GM21723 (cell line): ENCODE measurements around the gene NSRP1.
"Not testable (repeated sequence)": the region's sequence is repeated elsewhere in the genome, so short reads cannot be mapped to it uniquely, and the experiment has no call there.

Experiments
- ATAC-seq: cut with Tn5 transposase; IDR thresholded peaks from one replicate; pipeline ENCODE4 v1.9.1; 2021; ENCODE audit warnings: mild to moderate bottlenecking, moderate library complexity; ENCODE audit not compliant: unreplicated experiment

Gene NSRP1

DNA sequence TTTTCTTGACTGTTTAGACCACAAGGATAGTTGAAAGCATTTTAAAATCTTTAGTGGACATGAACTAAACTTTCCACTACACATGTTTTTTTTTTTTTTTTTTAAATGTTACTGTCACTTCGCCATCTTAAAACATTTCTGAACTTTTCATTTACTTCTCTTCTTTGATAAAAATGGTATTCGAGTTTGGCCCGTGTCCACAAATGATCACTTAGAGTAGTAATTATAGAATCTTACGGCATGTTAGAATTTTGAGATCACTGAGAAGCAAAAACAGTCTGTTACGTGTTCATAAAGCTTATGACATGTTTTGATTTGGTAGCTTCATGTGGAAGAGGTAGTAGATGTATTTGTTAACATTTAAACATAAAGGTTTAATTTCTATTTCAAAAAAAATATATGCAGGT lies 1.1 kb downstream of the NSRP1 start:
- ATAC-seq: no peak

DNA sequence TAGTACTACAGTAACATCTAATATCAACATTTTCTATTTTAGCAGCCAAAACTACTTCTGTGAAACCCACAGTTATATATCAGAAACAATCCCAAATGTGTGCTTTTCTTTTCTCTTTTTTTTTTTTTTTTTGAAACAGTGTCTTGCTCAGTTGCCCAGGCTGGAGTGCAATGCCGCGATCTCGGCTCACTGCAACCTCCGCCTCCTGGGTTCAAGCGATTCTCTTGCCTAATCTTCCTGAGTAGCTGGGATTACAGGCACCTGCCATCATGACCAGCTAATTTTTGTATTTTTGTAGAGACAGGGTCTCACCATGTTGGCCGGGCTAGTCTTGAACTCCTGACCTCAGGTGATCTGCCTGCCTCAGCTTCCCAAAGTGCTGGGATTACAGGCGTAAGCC lies 2.0 kb downstream of the NSRP1 start:
- ATAC-seq: not testable (repeated sequence)

DNA sequence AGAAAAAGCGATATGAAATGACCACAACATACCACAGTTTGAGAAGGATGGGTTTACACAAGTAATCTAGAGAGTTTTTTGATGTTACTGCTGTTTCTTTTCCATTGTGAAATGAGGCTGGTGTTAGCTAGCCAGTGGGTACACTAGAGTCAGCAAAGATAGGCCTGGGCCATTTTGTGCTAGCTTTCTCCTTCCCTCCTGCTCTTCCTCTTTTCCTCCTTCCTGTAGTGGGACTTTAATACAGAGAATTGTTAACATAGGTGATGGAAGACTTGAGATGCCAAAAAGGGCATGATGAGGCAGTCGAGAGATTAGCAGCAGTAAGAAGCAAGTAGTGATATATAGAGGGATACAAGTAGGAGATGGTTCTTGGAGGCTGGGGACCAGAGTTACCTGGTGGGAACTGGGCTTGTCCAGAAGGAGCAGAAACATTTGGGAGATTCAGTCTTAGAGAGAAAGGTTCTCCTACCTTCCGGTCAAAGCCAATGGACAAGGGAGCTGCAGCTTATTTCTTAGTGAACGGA lies 7.7 kb downstream of the NSRP1 start:
- ATAC-seq: no peak

DNA sequence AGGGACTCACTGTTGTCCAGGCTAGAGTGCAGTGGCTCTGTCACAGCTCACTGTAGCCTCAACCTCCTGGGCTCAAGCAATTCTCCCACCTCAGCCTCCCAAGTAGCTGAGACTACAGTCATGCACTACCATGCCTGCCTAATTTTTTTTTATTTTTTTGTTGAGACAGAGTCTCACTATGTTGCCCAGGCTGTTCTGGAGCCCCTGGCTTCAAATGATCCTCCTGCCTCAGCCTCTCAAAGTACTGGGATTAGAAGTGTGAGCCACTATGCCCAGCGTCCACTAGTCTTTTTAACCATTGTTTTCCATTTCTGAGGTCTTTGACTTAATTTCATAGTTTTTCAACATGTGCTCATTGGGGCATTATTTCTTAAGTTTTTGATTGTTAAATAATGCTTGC lies 13.5 kb downstream of the NSRP1 start:
- no peak for ATAC-seq

DNA sequence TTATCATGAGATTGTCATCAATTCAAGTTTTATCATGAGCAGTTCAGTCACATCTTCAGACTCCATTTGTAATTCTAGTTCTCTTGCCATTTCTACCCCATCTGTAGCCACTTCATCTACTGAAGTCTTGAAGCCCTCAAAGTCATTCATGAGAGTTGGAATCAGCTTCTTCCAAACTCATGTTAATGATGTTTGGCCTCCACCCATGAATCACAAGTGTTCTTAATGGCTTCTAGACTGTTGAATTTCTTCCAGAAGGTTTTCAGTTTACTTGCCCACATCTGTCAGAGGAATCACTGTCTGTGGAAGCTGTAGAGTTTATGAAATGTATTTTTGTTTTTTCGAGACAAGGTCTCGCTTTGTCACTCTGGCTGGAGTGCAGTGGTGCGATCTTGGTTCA lies 16.0 kb downstream of the NSRP1 start:
- no peak for ATAC-seq

DNA sequence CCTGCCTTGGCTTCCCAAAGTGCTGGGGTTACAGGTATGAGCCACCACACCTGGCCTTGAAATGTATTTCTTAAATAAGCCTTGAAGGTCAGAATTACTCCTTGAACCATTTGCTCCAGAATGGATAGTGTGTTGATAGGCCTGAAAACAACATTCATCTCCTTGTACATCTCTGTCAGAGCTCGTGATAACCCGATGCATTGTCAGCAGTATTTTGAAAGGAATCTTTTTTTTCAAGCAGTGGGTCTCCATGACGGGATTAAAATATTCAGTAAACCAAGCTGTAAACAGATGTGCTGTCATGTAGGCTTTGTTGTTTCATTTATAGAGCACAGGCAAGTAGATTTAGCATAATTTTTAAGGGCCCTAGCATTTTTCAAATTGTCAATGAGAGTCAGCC lies 16.6 kb downstream of the NSRP1 start:
- no peak for ATAC-seq

DNA sequence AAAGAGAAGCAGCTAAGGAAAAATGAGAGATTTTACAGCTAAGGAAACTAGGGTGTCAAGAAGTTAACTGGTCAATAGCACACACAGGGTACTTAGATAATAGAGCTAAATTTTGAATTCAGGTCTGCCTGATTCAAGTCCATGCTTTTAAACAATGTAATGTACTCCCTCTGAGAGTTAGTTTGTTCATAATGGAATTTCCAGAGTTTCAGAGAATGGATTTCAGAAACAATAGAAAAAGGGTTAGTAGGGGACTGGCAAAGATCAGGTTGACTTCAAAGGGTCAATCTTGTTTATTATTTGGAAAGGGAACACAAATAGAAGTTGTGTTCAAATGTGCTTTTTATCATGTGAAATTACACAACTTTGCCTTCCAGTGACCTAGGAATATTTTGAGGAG lies 17.9 kb downstream of the NSRP1 start:
- no peak for ATAC-seq

DNA sequence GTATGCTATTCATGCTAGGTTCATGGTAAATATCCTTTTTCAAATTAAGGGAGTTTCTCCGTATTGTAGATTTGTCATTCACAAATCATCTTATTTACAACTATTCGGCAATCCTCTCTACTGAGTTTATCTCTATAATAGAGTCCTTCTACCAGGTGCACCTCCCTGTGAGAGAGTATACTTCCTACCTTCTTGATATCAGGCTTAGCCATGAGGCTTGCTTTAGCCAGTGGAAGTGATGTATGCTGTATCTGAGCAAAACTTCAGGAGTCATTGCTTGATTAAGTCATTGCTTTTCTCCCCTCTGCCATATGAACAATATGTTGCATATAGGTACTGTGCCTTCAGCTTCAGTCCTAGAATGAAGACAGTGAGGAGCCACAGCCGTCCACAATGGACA lies 20.5 kb downstream of the NSRP1 start:
- no peak for ATAC-seq

DNA sequence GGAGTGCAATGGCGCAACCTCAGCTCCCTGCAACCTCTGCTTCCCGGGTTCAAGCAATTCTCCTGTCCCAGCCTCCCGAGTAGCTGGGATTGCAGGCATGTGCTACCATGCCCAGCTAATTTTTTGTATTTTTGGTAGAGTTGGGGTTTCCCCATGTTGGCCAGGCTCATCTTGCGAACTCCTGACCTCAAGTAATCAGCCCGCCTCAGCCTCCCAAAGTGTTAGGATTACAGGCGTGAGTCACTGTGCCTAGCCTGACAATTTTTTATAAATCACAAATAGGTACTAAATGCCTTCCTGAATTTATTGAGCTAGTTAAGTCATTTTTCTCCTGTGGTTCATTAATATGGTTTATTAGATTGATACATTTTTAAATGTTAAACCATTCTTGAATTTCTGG lies 31.2 kb downstream of the NSRP1 start:
- ATAC-seq: not testable (repeated sequence)

DNA sequence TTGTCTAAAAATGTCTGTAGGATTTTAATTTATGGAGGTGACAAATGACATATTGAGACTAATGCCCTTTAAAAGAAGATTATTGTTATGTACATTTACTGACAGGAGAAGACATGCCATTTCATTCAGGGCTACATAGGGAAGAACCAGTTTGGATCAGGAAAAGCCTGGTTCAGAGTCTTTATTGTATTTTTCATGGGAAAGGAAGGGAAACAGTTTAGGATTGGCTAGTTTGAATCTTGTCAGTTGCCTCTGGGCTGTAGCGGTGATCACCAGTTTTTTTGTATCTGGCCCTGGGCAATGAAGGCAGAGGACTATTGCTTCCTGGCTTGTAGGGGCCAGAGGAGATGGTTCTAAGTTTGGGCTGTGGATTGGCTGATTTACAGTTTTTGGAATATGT lies 31.8 kb downstream of the NSRP1 start:
- no peak for ATAC-seq

DNA sequence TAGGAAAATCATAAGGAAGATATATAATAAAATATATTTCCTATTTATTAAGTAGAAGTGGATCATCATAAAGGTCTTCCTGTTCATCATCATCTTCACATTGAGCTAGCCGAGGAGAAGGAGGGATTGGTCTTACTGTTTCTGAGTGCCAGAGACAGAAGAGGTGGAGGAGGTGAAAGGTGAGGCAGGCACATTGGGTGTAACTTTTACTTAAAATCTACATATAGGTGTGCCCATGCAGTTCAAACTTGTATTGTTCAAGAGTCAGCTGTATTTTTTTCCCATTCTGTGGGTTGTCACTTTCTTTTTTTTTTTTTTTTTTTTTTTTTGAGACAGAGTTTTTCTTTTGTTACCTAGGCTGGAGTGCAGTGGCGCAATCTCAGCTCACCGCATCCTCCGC lies 34.9 kb downstream of the NSRP1 start:
- ATAC-seq: no peak

DNA sequence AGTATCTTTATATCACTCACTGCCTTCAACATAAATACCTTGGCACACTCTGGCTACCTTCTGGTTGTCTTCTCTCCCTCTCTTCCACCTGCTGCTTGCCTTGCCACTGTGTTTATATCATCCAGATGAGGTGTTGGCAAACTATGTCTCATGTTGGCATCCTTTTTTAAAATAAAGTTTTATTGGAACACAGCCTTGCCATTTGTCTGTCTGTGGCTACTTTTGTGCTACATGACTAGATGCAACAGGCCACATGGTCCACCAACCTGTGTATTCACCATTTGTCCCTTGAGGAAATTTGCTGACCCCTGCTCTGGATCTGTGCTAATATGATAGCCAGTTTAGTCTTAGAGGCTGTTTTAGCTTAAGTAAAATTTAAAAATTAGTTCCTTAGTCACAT lies 36.8 kb downstream of the NSRP1 start:
- ATAC-seq: no peak

DNA sequence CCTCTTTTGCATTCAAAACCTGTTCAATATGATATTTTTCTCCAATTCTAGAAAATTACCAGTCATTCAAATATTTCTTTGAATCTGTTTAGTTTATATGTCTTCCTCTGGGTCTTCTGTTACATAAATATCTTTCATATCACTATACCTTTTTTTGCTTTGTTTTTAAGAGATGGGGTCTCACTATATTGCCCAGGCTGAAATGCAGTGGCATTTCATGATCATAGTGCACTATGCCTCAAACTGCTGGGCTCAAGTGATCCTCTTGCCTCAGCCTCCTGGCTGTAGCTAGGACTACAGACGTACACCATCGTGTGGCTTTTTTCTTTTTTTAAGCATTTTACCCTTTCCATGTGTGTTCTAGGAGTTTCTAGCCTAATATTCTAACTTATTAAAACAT lies 38.8 kb downstream of the NSRP1 start:
- ATAC-seq: no peak

DNA sequence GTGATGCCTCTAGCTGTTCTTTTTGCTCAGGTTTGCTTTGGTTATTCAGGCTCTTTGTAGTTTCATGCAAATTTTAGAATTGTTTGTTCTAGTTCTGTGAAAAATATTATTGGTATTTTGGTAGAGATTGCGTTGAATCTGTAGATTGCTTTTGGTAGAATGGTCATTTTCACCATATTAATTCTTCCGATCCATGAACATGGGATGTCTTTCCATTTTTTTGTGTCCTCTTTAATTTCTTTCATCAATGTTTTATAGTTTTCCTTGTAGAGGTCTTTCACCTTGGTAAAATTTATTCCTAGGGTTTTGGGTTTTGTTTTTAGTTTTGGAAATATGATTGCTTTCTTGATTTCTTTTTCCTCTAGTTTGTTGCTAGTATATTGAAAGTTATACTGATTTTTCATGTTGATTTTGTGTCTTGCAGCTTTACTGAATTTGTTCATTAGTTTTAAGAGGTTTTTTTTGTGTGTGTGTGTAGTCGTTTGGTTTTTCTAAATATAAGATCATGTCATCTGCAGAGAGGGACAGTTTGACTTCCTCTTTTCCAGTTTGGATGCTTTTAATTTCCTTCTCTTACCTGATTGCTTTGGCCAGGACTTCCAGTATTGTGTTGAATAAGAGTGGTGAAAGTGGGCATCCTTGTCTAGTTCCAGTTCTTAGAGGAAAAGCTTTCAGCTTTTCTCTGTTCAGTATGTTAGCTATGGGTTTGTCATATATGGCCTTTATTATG lies 42.4 kb downstream of the NSRP1 start:
- no peak for ATAC-seq

DNA sequence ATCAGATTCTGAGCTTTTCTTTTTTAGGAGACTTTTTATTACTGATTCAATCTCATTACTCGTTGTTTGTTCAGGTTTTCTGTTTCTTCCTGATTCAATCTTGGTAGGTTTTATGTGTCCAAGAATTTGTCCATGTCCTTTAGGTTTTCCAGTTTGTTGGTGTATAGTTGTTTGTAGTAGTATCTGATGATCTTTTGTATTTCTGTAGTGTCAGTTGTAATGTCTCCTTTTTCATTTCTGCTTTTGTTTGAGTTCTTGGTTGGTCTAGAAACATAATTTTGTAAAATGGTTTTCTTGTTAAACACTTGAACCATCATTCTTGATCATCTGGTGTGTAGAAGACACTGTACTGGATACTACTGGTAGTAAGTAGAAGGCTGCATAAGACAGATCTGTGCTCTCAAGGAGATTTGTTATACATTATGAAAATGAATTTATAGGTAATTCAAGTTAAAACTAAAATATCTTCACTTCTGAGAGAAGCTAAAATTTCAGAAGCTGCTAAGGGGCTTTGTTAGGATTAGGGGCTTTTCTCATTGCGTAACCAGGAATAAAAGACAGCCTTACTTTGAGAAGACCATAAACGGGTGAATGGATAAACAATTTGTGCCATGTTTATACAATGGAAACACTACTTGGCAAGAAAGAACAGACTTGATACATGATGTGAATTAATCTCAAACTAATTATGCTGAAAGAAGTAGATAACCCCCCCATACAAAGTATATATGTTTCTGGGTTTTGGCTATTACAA lies 44.0 kb downstream of the NSRP1 start:
- no peak for ATAC-seq

DNA sequence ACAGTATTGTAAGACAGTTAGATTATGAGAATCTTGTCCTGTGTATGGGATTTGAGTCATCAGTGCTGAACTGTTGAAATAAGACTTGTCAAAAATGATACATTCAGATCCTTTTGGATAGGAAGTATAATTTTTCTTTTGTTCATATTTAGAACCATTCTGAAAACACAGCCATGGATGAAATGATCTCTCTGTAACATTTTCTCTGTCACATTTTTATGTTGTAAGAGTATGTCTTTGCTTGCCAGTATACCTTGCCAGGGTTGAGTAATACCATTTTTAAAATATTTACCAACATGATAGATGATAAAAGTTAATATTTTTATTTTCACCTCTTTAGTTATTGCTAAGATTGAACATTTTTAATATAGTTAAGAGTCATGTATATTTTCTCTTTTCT lies 45.0 kb downstream of the NSRP1 start:
- ATAC-seq: no peak

DNA sequence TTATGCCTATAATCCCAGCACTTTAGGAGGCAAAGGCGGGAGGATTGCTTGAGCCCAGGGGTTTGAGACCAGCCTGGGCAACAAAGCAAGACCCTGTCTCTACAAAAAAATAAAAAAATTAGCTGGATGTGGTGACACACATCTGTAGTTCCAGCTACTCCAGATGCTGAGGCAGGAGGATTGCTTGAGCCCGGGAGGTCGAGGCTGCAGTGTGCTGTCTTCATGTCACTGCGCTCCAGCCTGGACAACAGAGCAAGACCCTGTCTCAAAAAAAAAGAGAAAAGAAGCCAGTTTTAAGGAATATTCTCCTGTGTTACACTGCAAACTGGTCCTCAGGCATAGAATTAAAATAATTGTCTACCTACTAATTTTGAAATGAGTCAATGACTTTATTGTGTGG lies 47.9 kb downstream of the NSRP1 start:
- ATAC-seq: no peak

DNA sequence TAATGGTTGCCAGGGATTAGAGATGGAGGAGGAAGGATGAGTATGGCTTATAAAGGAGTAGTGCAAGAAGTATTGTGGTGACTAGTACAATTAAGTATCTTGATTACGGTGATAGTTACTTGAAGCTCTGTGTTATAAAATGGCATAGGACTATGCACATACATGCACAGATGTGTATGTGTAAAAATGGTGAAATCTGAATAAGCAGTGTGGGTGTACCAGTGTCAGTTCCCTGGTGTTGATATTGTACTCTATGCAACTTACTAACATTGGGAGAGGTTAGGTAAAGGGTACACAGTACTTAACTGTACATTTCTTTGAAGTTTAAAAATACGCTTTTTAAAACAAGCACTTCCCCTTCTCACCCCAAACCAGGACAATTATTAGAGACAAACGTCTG lies 48.5 kb downstream of the NSRP1 start:
- no peak for ATAC-seq

DNA sequence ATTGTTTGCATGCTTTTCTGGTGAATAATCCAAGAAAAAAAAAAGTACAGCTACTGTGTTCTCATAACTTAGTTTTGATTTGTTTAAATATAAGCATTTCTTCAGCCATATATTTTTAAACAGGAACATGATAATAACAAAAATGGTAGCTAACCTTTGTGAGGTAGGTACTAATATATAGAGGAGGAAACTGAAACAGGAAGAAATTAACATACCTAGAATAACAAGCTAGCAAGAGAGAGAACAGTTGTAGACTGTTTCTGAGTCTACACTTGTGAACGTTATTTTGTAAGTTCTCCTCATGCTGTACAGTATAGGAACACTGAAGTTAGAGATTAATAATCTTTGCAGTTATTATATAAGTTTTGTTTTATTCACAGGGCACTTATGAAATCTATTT lies 49.3 kb downstream of the NSRP1 start:
- ATAC-seq: no peak

DNA sequence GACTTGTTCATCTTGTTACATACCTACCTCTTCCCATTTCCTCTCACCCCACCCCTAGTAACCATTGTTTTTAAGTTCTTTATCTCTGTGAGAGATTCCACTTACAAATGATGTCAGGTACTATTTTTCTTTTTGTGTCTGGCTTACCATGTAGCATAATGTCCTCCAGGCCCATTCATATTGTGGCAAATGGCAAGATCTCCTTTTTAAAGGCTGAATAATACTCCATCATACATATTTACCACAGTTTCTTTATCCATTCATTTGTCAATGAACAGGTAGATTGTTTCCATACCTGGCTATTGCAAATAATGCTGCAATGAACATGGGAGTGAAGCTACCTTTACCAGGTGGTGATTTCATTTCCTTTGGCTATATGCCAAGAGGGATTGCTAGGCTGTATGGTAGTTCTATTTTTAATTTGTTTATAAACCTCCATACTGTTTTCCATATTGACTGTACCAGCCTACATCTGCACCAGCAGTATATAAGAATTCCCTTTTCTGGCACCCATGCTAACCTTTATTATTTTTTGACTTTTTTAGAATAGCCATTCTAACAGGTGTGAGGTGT lies 53.9 kb downstream of the NSRP1 start:
- ATAC-seq: no peak

DNA sequence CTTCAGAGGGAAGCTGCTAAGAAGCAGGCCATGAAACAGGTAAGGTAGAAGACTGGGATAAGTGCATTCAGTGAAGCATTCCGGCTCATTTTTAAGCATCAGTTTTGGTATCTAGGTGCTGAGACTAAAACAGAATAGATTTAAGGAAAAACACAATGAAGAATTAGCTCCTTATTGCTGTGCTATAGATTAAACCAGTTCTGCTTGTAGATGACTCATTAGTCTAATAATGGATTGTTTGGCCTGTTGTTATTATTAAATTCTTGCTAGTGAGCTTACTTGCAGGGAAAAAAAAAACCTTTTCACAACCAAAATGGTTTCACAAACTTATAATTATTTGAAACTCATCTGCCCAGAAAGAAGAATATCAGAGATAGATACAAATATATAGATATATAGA lies 55.9 kb downstream of the NSRP1 start:
- no peak for ATAC-seq

DNA sequence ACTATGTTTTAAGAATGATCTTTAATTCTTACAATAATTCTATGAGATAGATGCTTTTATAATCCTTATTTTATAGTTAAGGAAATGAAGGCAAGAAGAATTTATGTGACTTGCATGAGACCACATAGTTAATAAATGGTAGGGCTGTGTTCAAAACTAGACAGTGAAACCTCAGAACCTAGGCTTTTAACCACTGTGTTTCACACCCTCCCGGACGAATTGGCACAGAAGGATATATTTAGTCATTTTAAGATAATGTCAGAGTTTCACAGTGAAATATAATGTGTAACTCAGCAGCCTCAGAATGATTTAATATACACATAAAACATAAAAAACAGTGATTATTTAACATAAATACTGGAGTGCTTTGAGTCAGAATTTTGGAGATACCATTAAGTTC lies 57.0 kb downstream of the NSRP1 start:
- no peak for ATAC-seq
